Astrocyte of the cerebellum (primary cell): Measurements from ENCODE around the gene ZNF333.

Experiments used
- DNase-seq: peaks from one replicate; pipeline ENCODE4 v3.0.0-alpha.2; 2011; ENCODE audit warnings: low read depth
- H3K4me3 ChIP-seq: 2 replicates; pipeline ENCODE4 v1.5.1; 2011; ENCODE audit warnings: mild to moderate bottlenecking, low read depth, low read length, moderate library complexity
- CTCF ChIP-seq: IDR thresholded peaks from 2 replicates; pipeline ENCODE4 v1.5.1; 2012; ENCODE audit warnings: low read length, low read depth, moderate library complexity, mild to moderate bottlenecking; ENCODE audit errors: missing control alignments
- in situ Hi-C: cut with HindIII; loops from 2 replicates; pipeline ENCODE4 v1.10.0; 2017; ENCODE audit warnings: low sequenced_read_pairs

The ZNF333 gene

GRCh38 chr19:14674764-14675163, 15.1 kb upstream of the ZNF333 start, which contains the start of gene ADGRE3:
Gene ADGRE3, minus strand, starts transcription at chr19:14674844. Its CDS starts 74 bp downstream, at chr19:14674770.
- no peak within 1 kb of the TSS for H3K4me3 ChIP-seq
- in situ Hi-C loops = no loop called here
- TF ChIP-seq CTCF = no peak
- DNase-seq = no peak

GRCh38 chr19:14676762-14677161, 13.1 kb upstream of the ZNF333 start:
- DNase-seq = no peak
- no peak overlapping the region for H3K4me3 ChIP-seq
- no peak for TF ChIP-seq CTCF
- in situ Hi-C loops = no loop called here

- no peak for DNase-seq
- TF ChIP-seq CTCF = no peak
- in situ Hi-C loops = no loop called here
- no peak overlapping the region for H3K4me3 ChIP-seq
Observed at GRCh38 chr19:14677464-14677863, 12.4 kb upstream of the ZNF333 start.

- no peak for DNase-seq
- TF ChIP-seq CTCF = no peak
- H3K4me3 ChIP-seq = no peak overlapping the region
- in situ Hi-C loops = no loop called here
Observed at GRCh38 chr19:14678199-14678598, 11.6 kb upstream of the ZNF333 start.

GRCh38 chr19:14682084-14682483, 7.8 kb upstream of the ZNF333 start:
- TF ChIP-seq CTCF = no peak
- no peak overlapping the region for H3K4me3 ChIP-seq
- in situ Hi-C loops = no loop called here
- no peak for DNase-seq

GRCh38 chr19:14683439-14683838, 6.4 kb upstream of the ZNF333 start:
- in situ Hi-C loops = no loop called here
- TF ChIP-seq CTCF = no peak
- H3K4me3 ChIP-seq = no peak overlapping the region
- DNase-seq = no peak

GRCh38 chr19:14686411-14686810, 3.4 kb upstream of the ZNF333 start:
- no peak overlapping the region for H3K4me3 ChIP-seq
- in situ Hi-C loops = no loop called here
- no peak for DNase-seq
- no peak for TF ChIP-seq CTCF
